OCI-LY7 (cell line): Measurements from ENCODE around the gene ZBTB16.

Experiments used
- EZH2phosphoT487 ChIP-seq: fragments of 200-600 bp; sonication (generic); IDR thresholded peaks from 2 replicates; pipeline ENCODE4 v1.6.1; 2018; ENCODE audit warnings: low read depth, borderline replicate concordance, mild to moderate bottlenecking, mixed run types, antibody characterized with exemption, low read length, moderate library complexity, mixed read lengths
- TF ChIP-seq, protein P1 (sequence below): fragments of 200-600 bp; sonication (generic); conservative IDR thresholded peaks from 2 replicates; pipeline ENCODE4 v1.5.1; 2014; ENCODE audit warnings: mild to moderate bottlenecking, antibody characterized with exemption, low read length, moderate library complexity, mixed read lengths

DNA sequence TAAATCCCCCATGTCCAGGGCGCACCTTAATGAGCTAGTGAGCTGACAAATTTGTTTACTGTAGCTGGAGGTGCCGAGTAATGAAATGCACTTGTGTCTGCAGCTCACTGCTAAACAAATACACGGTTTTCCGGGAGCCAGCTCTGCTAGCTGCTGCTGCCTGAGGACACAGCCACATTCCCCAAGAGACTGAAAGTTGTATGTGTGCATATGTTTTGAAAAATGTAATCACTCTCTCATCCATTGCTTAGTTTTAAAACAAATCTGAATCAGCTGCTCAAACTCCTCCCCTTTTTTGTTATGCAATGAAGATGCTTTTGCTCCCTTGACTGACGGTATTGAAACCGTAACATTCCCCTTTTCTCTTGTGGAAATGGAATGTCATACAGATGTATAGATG is 174.2 kb downstream of the ZBTB16 start:
- TF ChIP-seq, protein P1, sequence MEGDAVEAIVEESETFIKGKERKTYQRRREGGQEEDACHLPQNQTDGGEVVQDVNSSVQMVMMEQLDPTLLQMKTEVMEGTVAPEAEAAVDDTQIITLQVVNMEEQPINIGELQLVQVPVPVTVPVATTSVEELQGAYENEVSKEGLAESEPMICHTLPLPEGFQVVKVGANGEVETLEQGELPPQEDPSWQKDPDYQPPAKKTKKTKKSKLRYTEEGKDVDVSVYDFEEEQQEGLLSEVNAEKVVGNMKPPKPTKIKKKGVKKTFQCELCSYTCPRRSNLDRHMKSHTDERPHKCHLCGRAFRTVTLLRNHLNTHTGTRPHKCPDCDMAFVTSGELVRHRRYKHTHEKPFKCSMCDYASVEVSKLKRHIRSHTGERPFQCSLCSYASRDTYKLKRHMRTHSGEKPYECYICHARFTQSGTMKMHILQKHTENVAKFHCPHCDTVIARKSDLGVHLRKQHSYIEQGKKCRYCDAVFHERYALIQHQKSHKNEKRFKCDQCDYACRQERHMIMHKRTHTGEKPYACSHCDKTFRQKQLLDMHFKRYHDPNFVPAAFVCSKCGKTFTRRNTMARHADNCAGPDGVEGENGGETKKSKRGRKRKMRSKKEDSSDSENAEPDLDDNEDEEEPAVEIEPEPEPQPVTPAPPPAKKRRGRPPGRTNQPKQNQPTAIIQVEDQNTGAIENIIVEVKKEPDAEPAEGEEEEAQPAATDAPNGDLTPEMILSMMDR: no peak
- no peak for TF ChIP-seq EZH2phosphoT487
